ENCODE data around the gene CKLF. TPM values are rescaled to one million over a fixed set of nuclear protein-coding genes. Genes with fewer than 3 reads are reported as not detected.
"Not testable (repeated sequence)": the region's sequence is repeated elsewhere in the genome, so short reads cannot be mapped to it uniquely, and the experiment has no call there.

CKLF gene
- total RNA-seq, 1 donor, result 73.4 TPM

GRCh38 chr16:66605979-66606751, 53.8 kb downstream of the CKLF start:
- peak overlapping the region; percentile 73 for H3K4me3 ChIP-seq (ENCODE audit: low read depth, low read length)
- TF ChIP-seq CTCF (IDR thresholded peaks at IDR 0.05; ENCODE audit: insufficient read depth, low read length), result no peak
- DNase-seq (ENCODE audit: low read depth), result no peak

- DNase-seq (ENCODE audit: low read depth), result peak; percentile 89
- peak; percentile 94 for TF ChIP-seq CTCF (IDR thresholded peaks at IDR 0.05; ENCODE audit: insufficient read depth, low read length)
- no peak overlapping the region for H3K4me3 ChIP-seq (ENCODE audit: low read depth, low read length)
Observed at GRCh38 chr16:66608241-66609138, 56.1 kb downstream of the CKLF start.

- no peak overlapping the region for H3K4me3 ChIP-seq (ENCODE audit: low read depth, low read length)
- no peak for DNase-seq (ENCODE audit: low read depth)
- TF ChIP-seq CTCF (IDR thresholded peaks at IDR 0.05; ENCODE audit: insufficient read depth, low read length), result no peak
Observed at GRCh38 chr16:66609139-66609510, 56.7 kb downstream of the CKLF start.

GRCh38 chr16:66610111-66610820, 57.9 kb downstream of the CKLF start:
- H3K4me3 ChIP-seq (ENCODE audit: low read depth, low read length), result no peak overlapping the region
- no peak for TF ChIP-seq CTCF (IDR thresholded peaks at IDR 0.05; ENCODE audit: insufficient read depth, low read length)
- DNase-seq (ENCODE audit: low read depth), result no peak

- DNase-seq (ENCODE audit: low read depth); H3K4me3 ChIP-seq (ENCODE audit: low read depth, low read length): not testable (repeated sequence)
Observed at GRCh38 chr16:66611911-66612310, 59.5 kb downstream of the CKLF start.

GRCh38 chr16:66612422-66612821, 60.0 kb downstream of the CKLF start:
- no peak for DNase-seq (ENCODE audit: low read depth)
- no peak for TF ChIP-seq CTCF (IDR thresholded peaks at IDR 0.05; ENCODE audit: insufficient read depth, low read length)
- H3K4me3 ChIP-seq (ENCODE audit: low read depth, low read length), result no peak overlapping the region
